ENCODE measurements around the gene BPIFB4.

DNA sequence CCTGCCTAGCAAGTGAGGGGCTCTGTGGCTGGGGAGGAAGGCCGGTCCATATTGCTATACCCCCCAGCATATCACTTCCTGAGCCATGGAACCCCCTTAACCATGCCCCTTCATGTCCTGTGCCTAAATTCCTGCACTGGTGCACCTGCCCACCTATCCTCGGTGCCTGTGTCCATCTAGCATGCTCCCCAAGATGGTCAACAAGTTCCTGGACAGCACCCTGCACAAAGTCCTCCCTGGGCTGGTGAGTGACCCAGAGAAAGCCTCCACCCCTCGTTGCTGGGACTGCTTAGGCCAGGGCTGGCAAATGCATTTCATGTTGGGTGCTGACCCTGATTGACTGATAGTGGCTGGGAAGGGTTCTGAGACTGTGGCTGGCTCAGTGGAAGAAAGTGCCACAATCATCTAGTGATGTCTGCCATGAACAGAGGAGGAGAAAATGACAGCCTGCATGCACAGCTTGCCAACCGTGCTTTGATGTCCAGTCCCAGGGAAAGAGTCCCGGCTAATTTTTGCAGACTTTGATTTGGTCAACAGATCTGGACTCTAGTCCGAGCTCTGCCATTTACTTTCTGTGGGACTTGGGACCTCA lies 44.4 kb upstream of the BPIFB4 start:
- TF ChIP-seq EZH2phosphoT487 (IDR thresholded peaks at IDR 0.05; ENCODE audit: insufficient read depth, low read depth) (no peak), EZH2 (IDR thresholded peaks at IDR 0.05; ENCODE audit: insufficient read depth, poor library complexity, severe bottlenecking) (no peak)

All from GM23248 (cell line).